Ascending aorta (tissue), 2 donors: ENCODE results near the gene RGS10. TPM values are rescaled to one million over a fixed set of nuclear protein-coding genes. Genes with fewer than 3 reads are reported as not detected.

Experiments used
- DNase-seq, 2 donors: peaks; one replicate each; pipeline ENCODE4 v3.0.0-alpha.2; 2019; ENCODE audit warnings: low spot score in 2 of 2
- H3K27ac ChIP-seq, 2 donors: fragments of 200-600 bp; sonication (generic); one replicate each; pipeline ENCODE4 v1.5.1; 2016 to 2017; ENCODE audit warnings: mild to moderate bottlenecking in 1 of 2
- H3K27me3 ChIP-seq: fragments of 200-600 bp; sonication (generic); one replicate; pipeline ENCODE4 v1.5.1; 2017
- H3K36me3 ChIP-seq, 2 donors: fragments of 200-600 bp; sonication (generic); one replicate each; pipeline ENCODE4 v1.5.1; 2016
- H3K4me1 ChIP-seq, 2 donors: fragments of 200-600 bp; sonication (generic); one replicate each; pipeline ENCODE4 v1.5.1; 2016 to 2017; ENCODE audit warnings: mild to moderate bottlenecking in 1 of 2
- H3K4me3 ChIP-seq, 2 donors: fragments of 200-600 bp; sonication (generic); one replicate each; pipeline ENCODE4 v1.5.1; 2016 to 2017; ENCODE audit warnings: mild to moderate bottlenecking in 1 of 2
- H3K9me3 ChIP-seq, 2 donors: fragments of 200-600 bp; sonication (generic); one replicate each; pipeline ENCODE4 v1.5.1; 2016
- intact Hi-C: fragments of 100-400 bp; cut with DNase I; formaldehyde crosslinking; loops from one replicate; pipeline ENCODE4 v1.15.1; 2023
- total RNA-seq: library from RNA; depleted of rRNA; stranded (reverse); fragments of >200 nt; gene quantifications from one replicate; pipeline ENCODE4 v1.1.0, GENCODE V29; 2016
- TF ChIP-seq, protein P1 (sequence below), 3 experiments: fragments of 200-600 bp in 2 of 3; fragments of 450-650 bp in 1 of 3; sonication (generic) in 2 of 3; IDR thresholded peaks; one replicate each; pipeline ENCODE4 v1.5.1; 2016 to 2019; ENCODE audit warnings: antibody characterized with exemption in 3 of 3, mild to moderate bottlenecking in 1 of 3, moderate library complexity in 1 of 3

The RGS10 gene
- total RNA-seq, 1 donor from 2014 or later, result 42.9 TPM

DNA sequence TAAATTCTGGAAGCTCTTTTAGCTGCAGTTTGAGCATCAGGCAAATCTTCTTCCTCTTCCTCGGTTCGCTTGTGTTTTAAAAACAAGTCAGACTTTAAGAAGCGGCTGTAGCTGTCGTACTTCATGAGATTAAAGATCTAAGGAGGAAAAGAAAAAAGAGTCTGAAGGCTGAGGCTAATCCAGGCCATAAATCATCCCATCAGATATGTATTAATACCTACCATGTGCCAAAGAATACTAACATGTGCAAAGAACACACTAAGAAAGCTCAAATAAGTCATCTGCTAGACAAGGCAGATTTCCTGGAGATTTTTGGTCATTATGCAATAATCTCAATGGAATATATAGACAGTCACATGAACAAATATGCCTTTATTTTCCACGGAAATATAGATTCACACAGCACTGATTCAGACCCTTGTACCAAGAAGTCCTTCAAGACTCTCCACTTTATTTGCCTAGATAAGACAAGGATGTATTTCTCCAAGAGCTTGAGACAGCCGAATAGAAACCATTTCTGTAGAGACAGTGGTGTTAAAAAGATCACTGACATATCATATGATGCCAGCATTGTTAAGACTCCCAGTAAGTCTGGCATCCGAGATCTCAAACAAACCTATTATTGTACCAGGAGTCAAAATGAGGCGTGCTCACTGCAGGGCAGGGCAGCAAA is 42.3 kb downstream of the RGS10 start:
- no peak for DNase-seq
- intact Hi-C loops, result no loop called here
- no peaks in the 10 kb centered on the region for H3K27me3 ChIP-seq
- no peaks in the 10 kb centered on the region for H3K9me3 ChIP-seq
- TF ChIP-seq, protein P1, sequence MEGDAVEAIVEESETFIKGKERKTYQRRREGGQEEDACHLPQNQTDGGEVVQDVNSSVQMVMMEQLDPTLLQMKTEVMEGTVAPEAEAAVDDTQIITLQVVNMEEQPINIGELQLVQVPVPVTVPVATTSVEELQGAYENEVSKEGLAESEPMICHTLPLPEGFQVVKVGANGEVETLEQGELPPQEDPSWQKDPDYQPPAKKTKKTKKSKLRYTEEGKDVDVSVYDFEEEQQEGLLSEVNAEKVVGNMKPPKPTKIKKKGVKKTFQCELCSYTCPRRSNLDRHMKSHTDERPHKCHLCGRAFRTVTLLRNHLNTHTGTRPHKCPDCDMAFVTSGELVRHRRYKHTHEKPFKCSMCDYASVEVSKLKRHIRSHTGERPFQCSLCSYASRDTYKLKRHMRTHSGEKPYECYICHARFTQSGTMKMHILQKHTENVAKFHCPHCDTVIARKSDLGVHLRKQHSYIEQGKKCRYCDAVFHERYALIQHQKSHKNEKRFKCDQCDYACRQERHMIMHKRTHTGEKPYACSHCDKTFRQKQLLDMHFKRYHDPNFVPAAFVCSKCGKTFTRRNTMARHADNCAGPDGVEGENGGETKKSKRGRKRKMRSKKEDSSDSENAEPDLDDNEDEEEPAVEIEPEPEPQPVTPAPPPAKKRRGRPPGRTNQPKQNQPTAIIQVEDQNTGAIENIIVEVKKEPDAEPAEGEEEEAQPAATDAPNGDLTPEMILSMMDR (IDR thresholded peaks at IDR 0.05), result no peak
- H3K27ac ChIP-seq, result no peak overlapping the region
- no peak overlapping the region for H3K4me3 ChIP-seq
- H3K4me1 ChIP-seq, result no peaks in the 10 kb centered on the region
- no peaks in the 10 kb centered on the region for H3K36me3 ChIP-seq

DNA sequence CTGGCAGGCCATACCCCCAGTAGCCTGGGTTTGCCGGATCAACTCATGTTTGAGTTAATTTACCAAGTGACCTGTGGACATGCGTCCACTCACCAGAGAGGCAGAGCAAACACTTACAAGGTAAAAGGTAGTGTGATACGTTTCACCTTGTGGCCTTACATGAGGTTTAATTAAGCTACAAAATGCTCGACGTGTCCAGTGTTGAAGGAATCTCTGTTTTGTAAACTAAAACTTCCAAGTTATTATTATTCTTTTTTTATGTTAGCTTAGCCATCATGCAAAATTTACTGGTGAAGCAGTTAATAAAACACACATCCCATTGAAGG is 42.9 kb downstream of the RGS10 start:
- Histone ChIP-seq H3K27me3 (no peaks in the 10 kb centered on the region), H3K4me3 (no peak overlapping the region), H3K4me1 (no peaks in the 10 kb centered on the region), H3K9me3 (no peaks in the 10 kb centered on the region), H3K36me3 (no peaks in the 10 kb centered on the region), H3K27ac (no peak overlapping the region)
- intact Hi-C loops, result no loop called here
- TF ChIP-seq, protein P1 (IDR thresholded peaks at IDR 0.05), result no peak
- DNase-seq, result no peak

DNA sequence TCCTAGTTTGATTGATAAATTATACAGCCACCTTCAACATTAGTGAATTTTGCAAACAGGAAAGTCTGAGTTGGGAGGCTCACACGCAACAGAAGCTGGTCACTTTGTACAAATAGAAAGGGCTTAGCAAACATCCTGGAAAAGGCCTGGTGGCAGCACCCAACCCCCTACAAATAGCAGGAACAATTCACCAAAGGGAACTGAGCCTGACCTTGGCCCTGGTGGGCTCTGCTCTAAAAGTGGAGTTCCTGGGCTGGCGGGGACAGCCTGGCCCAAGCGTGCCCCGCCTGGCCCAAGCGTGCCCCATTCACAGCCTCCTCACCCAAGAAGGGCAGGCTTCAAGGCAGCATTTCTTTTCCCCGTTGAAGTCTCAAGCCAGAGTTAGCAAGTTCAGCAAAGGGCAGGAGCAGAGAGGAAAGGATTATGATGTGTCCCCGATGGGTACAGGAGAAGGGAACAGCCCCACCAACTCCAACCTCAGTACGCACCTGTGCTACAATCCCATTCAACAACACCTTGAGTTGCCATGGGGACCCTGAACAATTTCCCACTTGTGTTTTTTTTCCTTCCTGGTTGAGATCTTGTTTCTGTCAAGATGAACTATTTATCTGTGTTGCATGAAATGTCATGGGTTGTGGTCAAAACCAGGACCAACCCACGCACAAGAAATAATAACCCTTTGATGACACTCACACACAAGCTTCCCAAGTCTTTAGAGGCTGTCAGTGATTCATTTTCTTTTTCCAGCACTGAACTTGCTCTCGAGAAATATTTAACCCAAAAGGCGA is 43.4 kb downstream of the RGS10 start:
- Histone ChIP-seq H3K27me3 (no peaks in the 10 kb centered on the region), H3K4me3 (no peak overlapping the region), H3K9me3 (no peaks in the 10 kb centered on the region), H3K36me3 (no peaks in the 10 kb centered on the region), H3K27ac (no peak overlapping the region), H3K4me1 (no peaks in the 10 kb centered on the region)
- DNase-seq, result no peak
- TF ChIP-seq, protein P1 (IDR thresholded peaks at IDR 0.05), result no peak
- intact Hi-C loops, result no loop called here

- H3K27ac ChIP-seq, result no peak overlapping the region
- intact Hi-C loops, result no loop called here
- no peaks in the 10 kb centered on the region for H3K27me3 ChIP-seq
- H3K4me1 ChIP-seq, result no peaks in the 10 kb centered on the region
- DNase-seq, result no peak
- H3K36me3 ChIP-seq, result no peaks in the 10 kb centered on the region
- H3K9me3 ChIP-seq, result no peaks in the 10 kb centered on the region
- TF ChIP-seq, protein P1 (IDR thresholded peaks at IDR 0.05), result no peak
- H3K4me3 ChIP-seq, result no peak overlapping the region
Measured at GRCh38 chr10:119497243-119497642, 45.3 kb downstream of the RGS10 start.

GRCh38 chr10:119496273-119496672 is 46.2 kb downstream of the RGS10 start:
- DNase-seq, result no peak
- Histone ChIP-seq H3K27me3 (no peaks in the 10 kb centered on the region), H3K4me3 (no peak overlapping the region), H3K9me3 (no peaks in the 10 kb centered on the region), H3K36me3 (no peaks in the 10 kb centered on the region), H3K4me1 (no peaks in the 10 kb centered on the region), H3K27ac (no peak overlapping the region)
- TF ChIP-seq, protein P1 (IDR thresholded peaks at IDR 0.05), result no peak
- intact Hi-C loops, result no loop called here
